Neuron (in vitro differentiated cells): ENCODE data around the gene KIAA0040.

Experiments
- H2AFZ ChIP-seq: one replicate; pipeline ENCODE4 v1.6.1; 2013; ENCODE audit warnings: low read depth, mild to moderate bottlenecking, inconsistent platforms, low read length, moderate library complexity
- H3K27me3 ChIP-seq: one replicate; pipeline ENCODE4 v1.6.1; 2013; ENCODE audit warnings: low read length; ENCODE audit not compliant: insufficient read depth
- H3K36me3 ChIP-seq: one replicate; pipeline ENCODE4 v1.6.1; 2013; ENCODE audit warnings: low read length; ENCODE audit not compliant: insufficient read depth
- H3K4me1 ChIP-seq: one replicate; pipeline ENCODE4 v1.6.1; 2013; ENCODE audit warnings: low read length; ENCODE audit not compliant: insufficient read depth
- H3K4me3 ChIP-seq: 2 replicates; pipeline ENCODE4 v1.5.1; 2013; ENCODE audit warnings: mild to moderate bottlenecking, low read length, moderate library complexity
- H3K9me3 ChIP-seq: one replicate; pipeline ENCODE4 v1.6.1; 2013; ENCODE audit warnings: low read length

KIAA0040 gene

DNA sequence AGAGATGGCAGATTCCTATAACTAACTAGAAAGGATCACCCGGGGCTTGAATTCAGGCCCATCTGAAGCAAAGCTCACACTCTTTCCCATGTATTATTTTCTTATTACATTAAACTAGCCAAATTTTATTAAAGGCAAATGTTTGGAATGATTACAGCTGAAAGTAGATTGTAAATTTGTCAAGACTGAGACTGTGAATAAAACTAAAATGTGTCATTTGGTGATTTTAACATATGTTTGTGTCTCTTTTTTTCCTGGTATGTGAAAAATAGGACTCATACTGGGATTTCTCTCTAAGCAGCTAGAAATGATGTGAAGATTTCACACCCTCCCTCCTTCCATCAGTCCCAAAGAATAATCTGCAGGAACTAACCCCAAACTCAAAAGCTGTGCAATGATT is 19.1 kb upstream of the KIAA0040 start:
- Histone ChIP-seq H3K4me1 (no peaks in the 10 kb centered on the region), H3K36me3 (no peaks in the 10 kb centered on the region), H3K27me3 (peaks cover under 1% of the 10 kb centered on the region), H2AFZ (no peak overlapping the region), H3K9me3 (no peaks in the 10 kb centered on the region), H3K4me3 (no peak overlapping the region)

- Histone ChIP-seq H3K4me1 (no peaks in the 10 kb centered on the region), H3K27me3 (peaks cover 2% of the 10 kb centered on the region), H3K36me3 (no peaks in the 10 kb centered on the region), H3K4me3 (no peak overlapping the region), H3K9me3 (no peaks in the 10 kb centered on the region), H2AFZ (no peak overlapping the region)
Measured at GRCh38 chr1:175210744-175211143, 18.2 kb upstream of the KIAA0040 start.

DNA sequence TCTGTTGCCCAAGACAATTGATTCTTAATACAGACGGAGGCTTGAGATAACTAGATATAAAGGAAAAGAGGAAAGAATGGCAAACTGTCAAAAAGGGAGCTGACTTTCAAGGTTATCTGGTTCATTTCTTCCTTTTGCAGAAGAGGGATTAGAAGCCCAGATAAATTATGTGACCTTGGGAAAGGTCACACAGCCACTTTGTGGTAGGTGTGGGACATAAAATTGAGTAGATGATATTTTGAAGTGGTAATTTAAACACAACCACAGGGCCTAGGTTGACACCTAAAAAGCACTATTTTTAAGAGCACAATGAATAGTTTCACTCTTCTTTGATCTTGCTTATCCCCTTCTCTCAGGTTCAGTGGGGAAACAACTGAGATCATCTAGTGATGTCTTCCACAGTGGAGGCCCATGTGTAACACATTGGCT is 16.9 kb upstream of the KIAA0040 start:
- Histone ChIP-seq H3K27me3 (peaks cover 2% of the 10 kb centered on the region), H3K4me3 (no peak overlapping the region), H3K4me1 (no peaks in the 10 kb centered on the region), H3K9me3 (no peaks in the 10 kb centered on the region), H2AFZ (no peak overlapping the region), H3K36me3 (no peaks in the 10 kb centered on the region)

- H3K4me1 ChIP-seq = no peaks in the 10 kb centered on the region
Measured at GRCh38 chr1:175208773-175209492, 16.4 kb upstream of the KIAA0040 start.

GRCh38 chr1:175207971-175208370 is 15.4 kb upstream of the KIAA0040 start:
- no peaks in the 10 kb centered on the region for H3K4me1 ChIP-seq
- H3K36me3 ChIP-seq = no peaks in the 10 kb centered on the region
- no peak overlapping the region for H2AFZ ChIP-seq
- no peak overlapping the region for H3K4me3 ChIP-seq
- peaks cover 6% of the 10 kb centered on the region for H3K27me3 ChIP-seq
- H3K9me3 ChIP-seq = no peaks in the 10 kb centered on the region

More at GRCh38 chr1:175208773-175209492, 16.4 kb upstream of the KIAA0040 start:
- no peaks in the 10 kb centered on the region for H3K36me3 ChIP-seq
- no peak overlapping the region for H3K4me3 ChIP-seq
- no peaks in the 10 kb centered on the region for H3K9me3 ChIP-seq
- peaks cover 6% of the 10 kb centered on the region for H3K27me3 ChIP-seq
- no peak overlapping the region for H2AFZ ChIP-seq

DNA sequence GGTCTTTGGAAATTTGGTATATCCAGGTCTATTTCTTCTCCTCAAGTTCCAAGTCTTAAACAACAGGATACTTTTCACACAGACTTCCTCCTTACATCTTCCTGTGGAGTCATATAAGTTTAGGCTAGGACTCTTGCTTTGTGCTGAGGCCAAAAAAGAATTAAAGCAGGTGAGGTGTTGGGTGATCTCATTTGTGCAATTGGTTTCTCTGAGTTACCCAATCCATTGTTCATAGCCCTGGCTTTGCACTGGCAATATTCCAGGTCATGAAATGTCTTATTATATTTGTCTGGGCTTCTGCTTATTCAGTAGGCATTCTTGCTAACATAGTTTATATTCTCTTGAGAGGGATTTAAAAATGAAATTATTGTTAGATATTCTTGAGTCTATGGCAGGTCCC is 14.1 kb upstream of the KIAA0040 start:
- H3K27me3 ChIP-seq = peaks cover 10% of the 10 kb centered on the region
- H2AFZ ChIP-seq = no peak overlapping the region
- H3K4me1 ChIP-seq = no peaks in the 10 kb centered on the region
- H3K36me3 ChIP-seq = no peaks in the 10 kb centered on the region
- no peaks in the 10 kb centered on the region for H3K9me3 ChIP-seq
- H3K4me3 ChIP-seq = no peak overlapping the region

DNA sequence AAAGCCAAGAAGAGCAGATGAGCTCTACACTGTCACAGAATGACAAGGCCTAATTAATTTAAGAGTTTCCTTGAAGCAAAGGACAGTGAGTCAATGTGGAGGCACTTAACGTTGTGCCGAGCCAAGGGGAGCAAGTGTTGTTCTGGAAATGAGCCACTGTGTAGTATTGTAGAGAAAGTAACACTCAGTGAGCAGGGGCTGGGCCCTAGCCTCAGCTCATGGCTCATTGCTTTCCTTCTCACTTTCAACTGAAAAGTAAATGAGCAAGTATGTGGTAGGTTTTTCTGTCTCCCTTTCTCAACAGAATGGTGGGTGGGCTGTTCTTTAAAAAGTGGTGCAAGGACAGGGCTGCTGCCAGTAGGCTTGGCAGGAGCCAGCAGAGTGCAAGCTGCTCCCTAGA is 11.8 kb upstream of the KIAA0040 start:
- H3K9me3 ChIP-seq = no peaks in the 10 kb centered on the region
- H3K4me3 ChIP-seq = no peak overlapping the region
- H3K36me3 ChIP-seq = no peaks in the 10 kb centered on the region
- no peak overlapping the region for H2AFZ ChIP-seq
- H3K27me3 ChIP-seq = peaks cover 10% of the 10 kb centered on the region
- H3K4me1 ChIP-seq = no peaks in the 10 kb centered on the region

GRCh38 chr1:175203570-175204068 is 11.0 kb upstream of the KIAA0040 start:
- H3K4me3 ChIP-seq = no peak overlapping the region

GRCh38 chr1:175200678-175201521 is 8.3 kb upstream of the KIAA0040 start:
- H3K4me3 ChIP-seq = no peak overlapping the region
- no peaks in the 10 kb centered on the region for H3K9me3 ChIP-seq
- H3K4me1 ChIP-seq = no peaks in the 10 kb centered on the region
- no peak overlapping the region for H2AFZ ChIP-seq
- peaks cover 8% of the 10 kb centered on the region for H3K27me3 ChIP-seq
- H3K36me3 ChIP-seq = no peaks in the 10 kb centered on the region

More at GRCh38 chr1:175203570-175204068, 11.0 kb upstream of the KIAA0040 start:
- Histone ChIP-seq H2AFZ (no peak overlapping the region), H3K9me3 (no peaks in the 10 kb centered on the region), H3K27me3 (peaks cover 10% of the 10 kb centered on the region), H3K36me3 (no peaks in the 10 kb centered on the region), H3K4me1 (no peaks in the 10 kb centered on the region)

- H3K4me3 ChIP-seq = no peak overlapping the region
- no peaks in the 10 kb centered on the region for H3K9me3 ChIP-seq
- H3K27me3 ChIP-seq = peaks cover 12% of the 10 kb centered on the region
Measured at GRCh38 chr1:175198332-175198731, 5.8 kb upstream of the KIAA0040 start.

DNA sequence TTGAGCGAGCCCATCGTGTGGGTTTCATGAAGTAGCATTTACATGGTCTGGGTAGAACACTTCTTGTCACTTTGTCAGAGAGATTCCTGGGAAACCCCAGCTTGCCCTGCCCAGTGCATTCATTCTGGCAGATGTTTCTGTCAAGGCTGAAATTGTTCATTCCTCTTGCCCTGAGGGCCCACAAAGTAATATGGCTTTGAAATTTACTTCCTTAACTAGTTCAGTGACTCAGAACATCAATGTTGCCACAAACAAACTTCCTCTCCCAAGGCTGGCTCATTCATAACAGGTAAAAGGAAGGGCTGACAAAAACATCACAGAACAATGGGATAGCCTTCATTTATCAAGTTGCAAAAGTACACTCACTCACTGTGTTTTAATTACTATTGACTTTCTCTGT is 5.0 kb upstream of the KIAA0040 start:
- H3K4me1 ChIP-seq = peaks cover 5% of the 10 kb centered on the region
- peaks cover 12% of the 10 kb centered on the region for H3K27me3 ChIP-seq
- no peak overlapping the region for H2AFZ ChIP-seq
- H3K9me3 ChIP-seq = no peaks in the 10 kb centered on the region
- no peak overlapping the region for H3K4me3 ChIP-seq
- H3K36me3 ChIP-seq = no peaks in the 10 kb centered on the region

More at GRCh38 chr1:175198332-175198731, 5.8 kb upstream of the KIAA0040 start:
- no peaks in the 10 kb centered on the region for H3K4me1 ChIP-seq
- no peak overlapping the region for H2AFZ ChIP-seq
- no peaks in the 10 kb centered on the region for H3K36me3 ChIP-seq

DNA sequence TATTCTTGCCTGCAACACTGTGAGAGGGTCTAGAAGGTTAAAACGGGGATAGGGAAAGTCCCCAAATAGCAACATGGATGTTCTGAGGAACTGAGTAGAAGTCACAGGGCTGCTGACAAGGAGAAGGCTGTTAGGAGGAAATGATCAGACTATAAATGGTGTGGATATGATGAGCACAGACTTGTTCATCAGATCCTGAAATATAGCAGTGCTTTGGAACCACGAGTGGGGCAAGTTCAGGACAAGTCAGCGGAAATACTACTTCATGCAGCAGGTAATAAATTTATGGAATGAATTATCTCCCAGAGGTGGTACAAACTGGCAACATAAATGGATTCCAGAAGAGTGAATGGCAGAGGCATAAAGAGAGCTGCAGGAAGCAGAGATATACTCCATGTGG is 3.2 kb upstream of the KIAA0040 start:
- Histone ChIP-seq H3K36me3 (no peaks in the 10 kb centered on the region), H3K27me3 (peaks cover 28% of the 10 kb centered on the region), H2AFZ (no peak overlapping the region), H3K4me1 (peaks cover 10% of the 10 kb centered on the region), H3K9me3 (no peaks in the 10 kb centered on the region), H3K4me3 (no peak overlapping the region)

GRCh38 chr1:175195281-175195680 is 2.7 kb upstream of the KIAA0040 start:
- H3K4me3 ChIP-seq = no peak overlapping the region
- peaks cover 10% of the 10 kb centered on the region for H3K4me1 ChIP-seq
- H3K9me3 ChIP-seq = no peaks in the 10 kb centered on the region
- no peaks in the 10 kb centered on the region for H3K36me3 ChIP-seq
- peaks cover 33% of the 10 kb centered on the region for H3K27me3 ChIP-seq
- H2AFZ ChIP-seq = no peak overlapping the region
